ENCODE results near the gene SORCS1.
"Not testable (repeated sequence)": the region's sequence is repeated elsewhere in the genome, so short reads cannot be mapped to it uniquely, and the experiment has no call there.

Gene SORCS1

DNA sequence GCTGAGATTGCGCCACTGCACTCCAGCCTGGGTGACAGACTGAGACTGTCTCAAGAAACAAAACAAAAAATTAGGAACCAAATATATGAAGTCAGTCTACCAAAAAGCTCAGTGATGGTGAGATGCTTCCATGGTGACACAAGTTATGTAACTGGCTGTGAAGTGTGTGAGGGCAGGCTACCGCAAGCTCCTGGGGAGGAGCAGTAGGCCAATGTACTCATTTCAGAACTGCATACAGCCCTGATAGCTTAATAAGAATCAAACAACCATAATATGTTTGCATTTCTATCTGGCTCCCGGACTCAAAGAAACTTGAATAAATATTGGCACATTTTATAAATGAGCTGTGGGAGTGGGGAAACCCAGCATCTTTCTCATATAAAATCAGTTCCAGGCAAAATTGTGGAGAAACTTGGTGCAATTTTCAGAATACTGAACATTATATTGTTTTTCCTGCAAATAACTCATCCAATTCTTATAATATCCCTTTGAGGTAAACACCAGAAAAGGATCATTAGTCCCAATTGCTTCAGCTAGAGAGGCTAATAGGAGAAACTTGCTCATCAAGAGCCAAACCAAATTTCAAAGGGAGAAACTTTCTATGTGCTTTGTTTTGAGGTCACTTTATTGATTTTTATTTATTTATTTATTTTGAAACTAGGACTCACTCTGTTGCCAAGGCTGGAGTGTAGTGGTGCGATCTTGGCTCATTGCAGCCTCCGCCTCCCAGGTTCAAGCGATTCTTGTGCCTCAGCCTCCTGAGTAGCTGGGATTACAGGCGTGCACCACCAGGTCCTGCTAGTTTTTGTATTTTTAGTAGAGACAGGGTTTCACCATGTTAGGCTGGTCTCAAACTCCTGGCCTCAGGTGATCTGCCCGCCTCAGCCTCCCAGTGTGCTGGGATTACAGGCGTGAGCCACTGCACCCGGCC lies 127.0 kb downstream of the SORCS1 start:
- DNase-seq = no peak

DNA sequence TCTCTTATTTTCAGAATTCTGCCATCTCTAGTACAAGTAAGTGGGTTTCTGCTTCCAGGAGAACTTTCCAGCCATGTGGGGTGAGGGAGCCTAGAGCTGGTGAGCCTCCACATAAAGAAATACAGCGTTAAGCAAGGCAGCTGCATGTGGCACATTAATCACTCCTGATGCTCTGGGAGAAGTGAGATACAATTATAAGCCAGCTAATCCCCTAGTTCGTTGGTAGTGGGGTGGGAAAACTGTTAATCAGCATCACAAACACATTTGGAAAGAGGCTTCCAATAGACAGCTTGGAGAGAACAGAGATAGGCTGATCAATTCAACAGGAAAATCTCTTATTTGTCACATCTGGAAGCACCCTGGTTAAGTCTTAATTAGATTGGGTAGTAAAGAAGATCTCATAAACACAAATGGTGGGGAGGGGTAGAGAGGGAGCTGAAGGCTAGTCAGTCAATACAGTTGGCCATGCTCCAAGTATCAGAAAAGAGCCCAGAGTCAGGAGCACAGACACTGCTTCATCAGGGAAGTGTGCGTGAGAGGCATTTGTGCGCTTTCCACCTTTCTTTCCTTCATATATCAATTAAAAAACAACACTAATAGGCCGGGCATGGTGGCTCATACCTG lies 130.6 kb downstream of the SORCS1 start:
- DNase-seq = no peak

DNA sequence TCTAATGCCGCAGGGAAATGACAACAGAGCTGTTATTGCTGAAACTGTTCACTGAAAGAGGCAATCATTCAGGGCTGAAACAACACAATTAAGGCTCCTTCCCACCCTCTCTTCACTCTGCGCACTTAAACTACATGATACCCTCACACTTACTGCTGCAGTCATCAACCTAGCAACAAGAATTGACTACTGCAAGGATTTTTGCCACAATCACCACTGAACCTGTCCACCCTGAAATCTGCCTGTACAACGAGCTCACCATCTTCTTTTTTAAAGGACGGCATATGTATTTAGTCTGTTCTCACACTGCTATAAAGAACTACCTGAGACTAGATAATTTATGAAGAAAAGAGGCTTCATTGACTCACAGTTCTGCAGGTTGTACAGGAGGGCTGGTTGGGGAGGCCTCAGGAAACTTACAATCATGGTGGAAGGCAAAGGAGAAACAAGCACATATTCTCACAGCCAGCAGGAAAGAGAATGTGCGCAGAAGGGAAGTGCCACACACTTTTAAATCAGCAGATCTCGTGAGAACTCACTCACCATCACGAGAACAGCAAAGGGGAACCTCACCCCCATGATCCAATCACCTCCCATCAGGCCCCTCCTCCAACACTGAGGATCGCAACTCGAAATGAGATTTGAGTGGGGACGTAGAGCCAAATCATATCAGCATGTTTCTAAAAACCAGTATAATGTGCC lies 131.7 kb downstream of the SORCS1 start:
- DNase-seq = no peak

DNA sequence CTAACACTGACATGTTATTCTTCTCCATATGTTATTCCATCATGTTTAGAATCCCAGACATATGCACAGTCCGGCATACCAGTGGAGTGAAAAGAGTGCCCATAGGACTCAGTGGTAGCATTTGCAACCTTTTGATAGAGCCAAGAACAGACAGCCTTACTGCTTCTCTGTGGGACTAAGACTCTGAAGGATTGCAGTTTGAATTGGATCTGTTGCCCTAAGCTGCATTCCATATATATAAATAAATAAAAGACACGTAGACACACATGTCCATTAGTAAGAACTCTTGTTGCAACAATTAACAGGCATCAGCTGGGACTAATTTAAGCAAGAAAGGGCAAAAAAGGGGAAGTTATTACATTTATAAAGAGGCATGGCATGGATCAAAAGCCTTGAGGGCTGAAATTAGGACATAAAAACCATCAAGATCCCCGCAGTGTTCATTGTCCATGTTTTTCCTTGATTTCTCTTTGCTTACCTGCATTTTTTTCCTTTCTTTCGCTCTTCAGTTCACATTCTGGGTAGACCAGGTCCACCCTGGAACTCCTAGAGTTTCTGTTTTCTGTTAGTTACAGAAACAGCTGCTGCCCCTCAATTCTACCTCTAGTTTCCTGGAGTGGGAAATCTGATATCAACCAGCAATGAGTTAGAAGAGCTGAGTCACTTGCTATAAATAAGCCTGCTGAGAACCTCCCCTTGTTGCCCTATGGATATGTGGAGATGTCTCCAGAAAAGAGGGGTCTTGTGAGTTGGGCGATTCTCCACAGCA lies 132.4 kb downstream of the SORCS1 start:
- DNase-seq = no peak

DNA sequence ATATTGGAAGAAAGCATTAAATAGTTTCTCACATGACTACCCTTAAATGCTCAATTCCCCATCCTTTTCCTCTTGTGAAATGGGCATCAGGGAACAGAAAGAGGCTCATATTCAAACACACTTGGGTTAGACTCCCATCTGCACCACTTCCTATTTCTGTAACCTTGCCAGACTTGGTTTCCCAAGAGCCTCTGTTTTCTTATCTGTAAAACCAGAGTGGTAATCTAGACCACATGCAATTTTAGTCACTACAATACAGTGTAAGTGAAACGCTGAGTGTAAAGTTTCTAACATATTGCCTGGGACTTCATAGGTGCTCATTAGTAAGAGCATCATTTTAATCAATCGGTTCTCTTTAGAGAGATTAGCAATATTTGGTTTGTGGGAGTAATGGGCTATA lies 136.3 kb downstream of the SORCS1 start:
- no peak for DNase-seq

DNA sequence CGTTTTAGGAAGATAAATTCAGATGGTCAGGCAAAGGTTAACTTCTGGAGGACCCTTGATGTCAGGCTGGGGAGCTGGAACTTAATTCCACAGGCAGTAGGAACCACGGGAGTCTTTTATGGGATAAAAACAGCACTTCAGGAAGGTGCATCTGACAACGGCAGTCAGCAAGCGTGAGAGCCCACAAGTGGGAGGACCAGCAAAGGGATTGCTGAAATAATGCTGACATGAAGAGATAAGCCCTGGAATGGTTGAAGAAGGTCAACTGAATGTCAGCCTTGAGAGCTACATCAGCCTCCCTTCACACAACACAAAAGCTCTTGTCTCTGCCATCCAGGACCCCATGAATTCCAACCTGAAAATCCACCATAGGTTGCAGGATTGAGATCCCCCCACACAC lies 138.8 kb downstream of the SORCS1 start:
- no peak for DNase-seq

DNA sequence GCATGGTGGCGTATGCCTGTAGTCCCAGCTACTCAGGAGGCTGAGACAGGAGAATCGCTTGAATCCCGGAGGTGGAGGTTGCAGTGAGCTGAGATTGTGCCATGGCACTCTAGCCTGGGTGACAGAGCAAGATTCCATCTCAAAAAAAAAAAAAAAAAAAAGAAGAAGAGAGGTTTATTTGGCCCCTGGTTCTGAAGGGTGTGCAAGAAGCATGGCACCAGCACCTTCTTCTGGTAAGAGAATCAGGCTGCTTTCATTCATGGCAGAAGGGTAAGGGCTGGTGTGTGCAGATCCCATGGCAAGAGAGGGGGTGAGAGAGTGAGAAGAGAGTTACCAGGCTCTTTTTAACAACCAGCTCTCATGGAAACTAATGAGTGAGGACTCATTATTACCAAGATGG lies 140.5 kb downstream of the SORCS1 start:
- DNase-seq = not testable (repeated sequence)

DNA sequence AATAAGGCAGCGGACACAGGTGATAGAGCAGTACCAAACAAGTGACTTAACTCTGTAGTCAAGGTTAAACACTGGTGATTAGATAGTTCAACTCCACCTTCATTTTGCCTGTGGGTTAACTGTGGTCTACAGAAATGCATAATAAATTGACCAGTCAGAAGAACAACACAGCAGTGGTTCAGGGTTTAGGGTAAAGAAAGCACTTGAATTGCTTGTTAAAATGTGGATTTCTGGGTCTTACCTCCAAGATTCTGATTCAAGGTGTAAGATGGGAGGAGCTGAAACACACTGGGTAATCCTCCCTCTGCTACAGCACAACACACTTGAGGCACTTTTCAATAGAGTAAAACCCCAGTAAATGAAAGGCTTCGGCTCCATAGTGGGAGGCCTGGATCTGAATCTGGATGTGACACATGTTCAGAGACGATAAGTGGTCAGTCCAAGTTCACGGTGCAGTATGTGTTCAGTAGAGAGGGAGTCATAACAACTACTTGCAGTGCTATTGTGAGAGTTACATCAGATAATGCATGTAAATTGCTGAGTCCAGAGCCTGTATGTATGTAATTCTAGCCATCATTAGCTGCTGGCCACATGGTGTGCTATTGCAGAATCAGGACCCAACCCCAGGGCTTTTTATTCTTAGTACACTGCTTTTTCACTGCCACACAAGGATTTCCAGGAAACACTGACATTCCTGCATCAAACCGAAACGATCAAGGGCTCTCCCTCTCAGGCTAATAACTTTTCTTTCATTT lies 141.7 kb downstream of the SORCS1 start:
- no peak for DNase-seq

DNA sequence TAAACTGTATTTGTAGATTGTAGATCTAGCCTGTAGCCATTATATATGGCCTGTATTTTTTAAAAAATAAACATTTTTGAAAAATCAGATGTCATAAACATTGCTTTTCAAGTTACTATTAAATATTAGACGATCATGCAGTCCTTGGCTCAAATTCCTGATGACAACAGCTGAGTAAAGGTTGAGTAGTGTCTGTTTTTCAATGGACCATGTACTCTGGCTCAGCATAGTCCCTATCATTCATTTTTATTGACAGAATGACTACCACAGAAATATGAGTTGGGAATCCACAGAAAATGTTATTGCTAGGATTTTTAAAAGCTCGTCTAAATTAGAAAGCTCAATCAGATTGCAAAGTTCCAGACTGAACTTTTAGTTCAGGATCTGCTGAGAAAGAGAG lies 145.4 kb downstream of the SORCS1 start:
- DNase-seq = no peak

DNA sequence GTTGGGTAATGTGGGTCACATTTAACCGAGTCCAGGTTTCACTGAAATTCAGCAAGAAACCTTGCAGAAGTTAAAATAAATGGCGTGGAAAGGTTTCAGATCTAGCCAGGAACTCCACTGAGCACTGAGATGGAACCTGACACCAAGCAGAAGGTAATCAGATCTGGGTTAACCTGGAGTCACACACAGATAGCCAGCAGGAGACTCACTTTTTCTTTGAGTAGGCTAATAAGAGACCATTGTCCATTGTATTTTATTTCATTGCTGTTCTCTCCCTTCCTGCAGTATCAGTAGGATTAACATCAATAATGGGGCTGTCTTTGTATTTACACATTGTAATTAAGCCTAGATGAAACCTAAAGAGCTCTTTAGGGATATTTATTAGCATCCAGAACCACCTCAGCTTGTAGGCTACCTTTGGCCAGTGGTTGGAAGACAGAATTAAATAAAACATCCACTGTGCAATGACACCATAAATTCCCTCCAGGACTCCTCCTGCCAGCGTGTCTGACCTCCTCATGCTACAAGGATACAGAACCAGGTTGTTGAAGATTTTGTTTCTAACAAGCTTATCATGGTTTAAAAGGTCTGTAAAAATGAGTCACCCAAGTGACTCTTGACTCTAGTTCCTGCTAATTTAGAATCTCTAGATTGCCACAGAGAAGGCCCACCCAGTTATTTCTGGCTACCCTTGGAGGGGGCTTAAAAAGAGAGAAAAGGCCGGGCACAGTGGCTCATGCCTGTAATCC lies 151.1 kb downstream of the SORCS1 start:
- no peak for DNase-seq

DNA sequence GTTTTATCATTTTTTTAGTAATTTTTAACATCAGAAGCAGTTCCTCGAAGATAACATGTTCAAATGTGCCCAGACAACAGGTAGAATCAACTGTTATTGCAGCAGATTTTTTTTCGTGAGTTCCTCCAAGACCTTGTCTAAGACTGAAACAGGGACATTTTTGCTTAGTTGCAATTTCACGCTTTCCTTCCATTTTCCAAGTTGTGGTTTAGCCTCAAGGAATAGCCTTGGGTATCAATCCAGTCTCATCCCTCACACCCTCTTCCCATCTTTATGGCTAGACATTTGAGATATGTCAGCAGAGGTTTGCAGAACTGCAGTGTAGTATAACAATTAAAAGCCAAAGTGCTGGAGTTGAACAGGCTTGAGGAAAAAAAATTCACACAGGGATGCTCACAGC lies 152.5 kb downstream of the SORCS1 start:
- no peak for DNase-seq

DNA sequence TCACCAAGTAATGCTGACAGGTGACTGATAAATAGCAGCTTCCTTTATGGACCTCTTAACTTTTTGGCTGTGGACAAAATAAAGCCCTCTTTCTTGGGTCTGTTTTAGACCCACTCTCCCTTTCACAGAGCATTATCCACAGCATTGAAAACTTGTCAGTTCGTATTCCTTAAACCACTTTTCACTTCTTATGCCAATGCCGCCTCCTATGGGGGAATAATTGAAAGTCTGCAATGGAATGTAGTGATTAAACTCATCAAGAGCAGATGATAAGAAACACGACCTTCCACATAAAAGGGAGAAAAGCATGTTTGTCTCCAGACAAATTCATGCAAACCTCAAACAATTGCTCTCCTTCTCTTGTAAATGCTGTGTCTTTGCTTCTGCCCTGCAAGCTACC lies 153.4 kb downstream of the SORCS1 start:
- no peak for DNase-seq

DNA sequence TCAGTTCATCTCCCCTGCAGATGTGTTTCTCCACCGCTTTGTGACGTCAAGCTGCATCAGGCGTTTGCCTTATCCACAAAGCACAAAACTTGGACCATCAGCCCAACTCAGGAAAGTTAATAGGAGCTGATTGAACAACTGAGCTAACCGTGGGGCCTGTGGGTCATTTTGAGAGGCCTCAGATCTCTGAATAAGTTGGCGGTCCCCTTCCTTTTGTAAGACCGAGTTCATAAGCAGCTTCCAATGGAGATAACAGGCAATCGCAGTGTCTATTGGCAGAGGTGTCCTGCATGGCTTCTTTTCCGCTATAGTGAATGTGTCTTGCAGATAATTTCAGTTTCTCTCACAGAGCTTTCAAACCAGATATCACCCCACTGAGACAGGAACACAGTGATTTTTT lies 154.0 kb downstream of the SORCS1 start:
- DNase-seq = no peak

DNA sequence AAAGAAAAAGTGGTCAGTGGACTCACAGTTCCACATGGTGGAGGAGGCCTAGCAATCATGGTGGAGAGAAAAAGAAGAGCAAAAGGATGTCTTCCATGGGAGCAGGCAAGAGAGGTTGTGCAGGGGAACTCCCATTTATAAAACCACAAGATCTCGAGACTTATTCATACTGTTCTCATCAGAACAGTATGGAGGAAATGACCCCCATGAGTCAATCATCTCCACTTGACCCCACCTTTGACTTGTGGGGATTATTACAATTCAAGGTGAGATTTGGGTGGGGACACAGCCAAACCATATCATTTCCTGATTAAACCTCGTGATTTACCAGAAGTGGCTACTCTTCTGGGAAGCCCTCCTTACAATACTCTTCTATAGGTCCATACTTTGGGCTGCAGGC lies 160.1 kb downstream of the SORCS1 start:
- DNase-seq = no peak

DNA sequence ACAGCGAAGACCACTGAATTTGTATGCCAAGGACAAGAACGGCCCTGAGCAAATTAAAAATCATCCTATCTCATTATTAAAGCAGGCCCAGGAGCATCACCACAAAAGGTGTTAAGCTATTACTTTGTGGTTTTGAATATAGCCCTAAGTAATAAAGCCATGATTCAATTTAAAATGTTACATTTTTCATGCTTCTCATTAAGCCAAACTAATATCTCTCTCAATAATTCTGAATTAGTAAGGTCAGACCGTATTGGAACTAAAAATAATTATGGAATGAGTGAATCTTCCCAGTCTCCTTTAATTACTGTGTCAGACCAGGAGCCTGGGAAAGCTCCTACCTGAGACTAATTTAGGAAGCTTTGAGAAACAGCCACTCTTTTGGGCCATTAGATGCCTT lies 162.4 kb downstream of the SORCS1 start:
- no peak for DNase-seq

DNA sequence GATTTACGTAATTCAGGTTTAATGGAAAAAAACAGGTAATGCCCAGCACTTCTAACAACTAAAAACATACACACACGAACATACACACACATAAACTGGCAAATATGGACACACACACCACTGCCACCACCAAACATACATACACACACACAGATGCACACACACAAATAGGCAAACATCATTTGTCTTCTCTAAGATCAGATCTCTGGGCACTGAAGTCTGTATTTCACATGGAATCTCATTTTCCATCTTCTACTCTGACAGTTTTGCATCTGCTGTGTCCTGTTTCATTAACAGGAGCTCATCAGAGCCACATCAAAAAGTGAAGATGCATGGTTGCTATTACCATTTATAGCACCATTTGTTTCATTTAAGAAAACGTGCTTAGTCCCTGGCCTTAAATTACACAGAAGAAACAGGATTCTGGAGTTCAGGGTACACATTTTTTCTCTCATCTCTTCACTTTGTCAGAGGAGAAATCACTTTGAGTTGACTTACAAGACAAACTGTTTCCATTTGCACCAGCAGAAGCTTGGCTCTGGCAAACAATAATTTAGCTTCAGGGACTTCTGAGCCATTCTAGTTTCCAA lies 165.3 kb downstream of the SORCS1 start:
- no peak for DNase-seq

DNA sequence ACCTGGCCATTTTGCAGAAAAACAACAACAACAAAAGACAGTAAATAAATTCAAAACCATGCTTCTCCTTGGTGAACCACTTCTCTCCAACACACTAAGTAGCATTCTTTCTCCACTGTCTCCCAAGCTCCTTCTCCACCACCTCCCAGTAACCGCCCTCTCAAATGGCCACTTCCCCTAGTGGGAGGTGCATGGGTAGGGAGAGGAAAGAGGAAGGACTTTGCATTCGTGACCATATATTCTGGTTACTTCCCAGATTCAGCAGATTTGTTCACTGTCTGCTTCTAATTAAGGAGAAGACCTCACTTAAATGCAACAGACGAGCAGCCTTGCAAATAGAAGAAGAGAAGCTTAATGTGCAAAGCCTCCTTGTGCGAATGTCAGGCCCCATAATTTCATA lies 166.8 kb downstream of the SORCS1 start:
- DNase-seq = no peak

DNA sequence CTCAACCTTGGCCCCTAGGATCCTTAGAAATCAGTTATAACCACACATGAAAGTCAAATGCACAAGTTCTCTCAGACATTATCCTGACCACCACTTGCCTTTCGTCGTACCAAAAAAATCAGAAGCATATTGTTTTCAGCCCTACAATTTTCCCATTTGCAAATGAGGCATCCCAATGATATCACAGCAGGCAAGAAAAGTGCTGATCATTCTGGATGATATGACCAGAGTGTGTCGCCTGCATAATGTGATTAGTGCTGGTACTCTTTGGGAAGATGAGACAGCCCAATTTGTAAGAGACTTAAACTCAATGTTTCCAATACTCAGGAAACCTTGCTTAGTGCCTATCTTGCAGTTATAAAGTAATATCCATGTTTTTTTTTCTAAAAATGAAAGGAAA lies 168.0 kb downstream of the SORCS1 start:
- no peak for DNase-seq

DNA sequence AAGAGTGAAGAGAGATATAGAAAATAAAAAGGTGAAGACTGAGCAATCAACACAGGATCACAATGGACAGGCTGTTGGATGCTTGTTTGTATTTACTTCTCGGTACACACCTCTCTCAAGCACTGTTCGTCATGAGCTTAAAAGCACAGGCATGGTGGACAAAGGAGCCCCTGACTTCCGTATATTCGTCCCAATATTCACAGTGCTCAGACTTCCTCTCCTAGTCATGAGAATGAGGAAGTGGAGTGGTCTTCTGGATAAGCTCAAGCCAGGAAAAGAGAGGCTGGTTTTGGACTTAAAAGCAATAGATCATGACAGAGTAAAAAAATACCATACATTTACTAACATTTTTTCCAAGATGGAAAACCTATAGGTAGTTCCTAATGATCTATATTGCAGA lies 172.5 kb downstream of the SORCS1 start:
- DNase-seq = no peak

DNA sequence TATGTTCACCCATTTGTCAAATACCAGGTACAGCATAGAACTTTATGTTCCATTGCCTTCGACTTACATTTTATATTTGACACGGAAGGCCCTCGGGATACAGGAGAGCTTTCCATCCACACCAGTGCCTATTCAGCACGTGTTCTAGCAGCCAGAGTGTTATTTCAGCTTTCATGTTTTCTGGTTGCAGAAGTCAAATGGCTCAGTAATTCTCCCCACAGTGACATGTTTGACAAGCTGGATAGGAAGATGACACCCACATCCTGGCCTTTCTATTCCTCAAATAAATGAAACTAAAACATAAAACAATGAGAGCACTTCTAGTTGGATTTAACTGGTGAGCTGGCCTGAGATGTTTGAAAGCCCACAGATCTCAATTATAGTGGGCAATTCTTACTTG lies 173.4 kb downstream of the SORCS1 start:
- DNase-seq = no peak

DNA sequence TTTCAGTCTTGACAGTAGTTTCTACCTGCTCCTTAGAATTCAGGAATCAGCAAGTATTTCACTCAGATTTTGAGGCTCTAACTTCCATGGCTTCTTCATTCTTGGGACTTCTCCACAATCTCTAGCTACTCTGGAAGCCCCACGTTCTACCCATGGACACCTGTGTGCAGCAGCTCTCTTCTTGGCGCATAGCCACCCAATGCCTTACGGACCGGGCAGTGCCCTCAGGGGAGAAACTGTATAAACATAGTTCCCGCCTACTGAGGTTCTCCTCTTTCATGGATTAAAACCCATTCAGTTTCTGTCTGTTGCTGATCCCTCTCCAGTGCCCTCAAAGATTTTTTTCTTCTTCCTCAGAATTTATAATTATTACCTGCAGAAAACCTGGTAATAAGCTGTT lies 177.1 kb downstream of the SORCS1 start:
- DNase-seq = no peak

Measured in stimulated activated CD8-positive, alpha-beta memory T cell treated with anti-CD3 and anti-CD28 coated beads, Interleukin-4, amount 100 ng/mL, for 48 hours (primary cell).